H1 (cell line): ENCODE results near the gene NOP9. TPM values are rescaled to one million over a fixed set of nuclear protein-coding genes. Genes with fewer than 3 reads are reported as not detected.

ENCODE experiments used
- CHD2 ChIP-seq: IDR thresholded peaks from 2 replicates; pipeline ENCODE4 v1.6.1; 2012; ENCODE audit warnings: low read length, improper control_type of control experiment
- CHD7 ChIP-seq: fragments of 300-600 bp; sonication (generic); IDR thresholded peaks from 2 replicates; pipeline ENCODE4 v1.7.1; 2012; ENCODE audit warnings: low read length, moderate library complexity, mild to moderate bottlenecking, inconsistent platforms; ENCODE audit not compliant: insufficient replicate concordance
- FOSL1 ChIP-seq: IDR thresholded peaks from 2 replicates; pipeline ENCODE4 v1.6.1; 2011; ENCODE audit warnings: mild to moderate bottlenecking, low read depth, low read length, moderate library complexity; ENCODE audit not compliant: insufficient read depth
- PHF8 ChIP-seq: fragments of 200-600 bp; sonication (generic); conservative IDR thresholded peaks from 2 replicates; pipeline ENCODE4 v1.7.1; 2012; ENCODE audit warnings: low read depth, mild to moderate bottlenecking, inconsistent platforms, low read length, moderate library complexity
- SIRT6 ChIP-seq: IDR thresholded peaks from one replicate; pipeline ENCODE4 v1.7.1; 2012; ENCODE audit warnings: low read length, inconsistent platforms
- SIX5 ChIP-seq: IDR thresholded peaks from 2 replicates; pipeline ENCODE4 v1.6.1; 2011; ENCODE audit warnings: mild to moderate bottlenecking, low read depth, low read length
- SUZ12 ChIP-seq: fragments of 200-600 bp; sonication (generic); IDR thresholded peaks from 2 replicates; pipeline ENCODE4 v1.6.1; 2012; ENCODE audit warnings: mild to moderate bottlenecking, inconsistent platforms, low read length, moderate library complexity, mixed read lengths
- ZNF274 ChIP-seq: IDR thresholded peaks from 2 replicates; pipeline ENCODE4 v1.7.0; 2012; ENCODE audit warnings: low read length, borderline replicate concordance; ENCODE audit errors: extremely low read depth
- polyA plus RNA-seq, 7 experiments: library from polyadenylated mRNA; depleted of rRNA in 3 of 7; stranded (reverse) in 5 of 7; unstranded in 2 of 7; fragments of >200 nt in 5 of 7; fragments of 200-250 nt in 2 of 7; gene quantifications; 1 replicate in 5 of 7; 2 replicates in 1 of 7; 4 replicates in 1 of 7; pipeline versions ENCODE4 v1.2.1 to v1.2.3, GENCODE V29; 2011 to 2013; ENCODE audit warnings: missing spikeins in 2 of 7, mixed read lengths in 2 of 7
- total RNA-seq: library from RNA; stranded (reverse); fragmentation: NEBNext Ultra II Directional; extraction: Animal tissue kit (Norgen Biotek cat#: 25700); gene quantifications from 2 replicates; pipeline ENCODE4 v1.2.1, GENCODE V29; 2021

NOP9 gene
- total and polyA plus RNA-seq, 2 of the 8 experiments (the other 6 are each of a cell fraction or from before 2014, with no cell fraction given): 17.8 to 34.8 TPM

- no peak for TF ChIP-seq FOSL1
- TF ChIP-seq SIRT6: no peak
- TF ChIP-seq SUZ12: no peak
- no peak for TF ChIP-seq PHF8
- no peak for TF ChIP-seq CHD2
- TF ChIP-seq ZNF274: no peak
- TF ChIP-seq SIX5: no peak
- TF ChIP-seq CHD7: no peak
Measured at GRCh38 chr14:24304019-24304387, 4.4 kb downstream of the NOP9 start (continued).
